Measurements from ENCODE around the gene DFFB. TPM values are rescaled to one million over a fixed set of nuclear protein-coding genes. Genes with fewer than 3 reads are reported as not detected.

Gene DFFB
- total RNA-seq, 1 donor: 3.6 TPM

DNA sequence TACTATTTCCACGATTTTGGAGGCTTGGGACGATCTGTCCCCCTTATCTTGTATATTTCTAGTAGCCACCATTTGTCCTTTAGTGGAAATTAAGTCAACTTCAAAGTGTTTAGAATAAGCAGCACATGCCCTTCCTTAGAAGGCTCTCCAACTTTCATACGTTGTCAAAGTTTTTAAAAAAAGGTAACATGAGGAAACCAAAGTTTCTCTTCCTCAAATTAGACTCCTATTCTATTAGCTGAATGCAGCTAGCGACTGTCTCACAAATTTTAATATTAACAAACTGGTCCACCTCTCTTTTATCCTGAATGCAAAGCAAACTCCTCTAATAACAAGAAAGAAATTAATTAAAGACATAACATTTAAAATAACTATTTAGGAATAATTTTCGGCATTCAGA lies 35.9 kb downstream of the DFFB start:
- TF ChIP-seq, protein P1, sequence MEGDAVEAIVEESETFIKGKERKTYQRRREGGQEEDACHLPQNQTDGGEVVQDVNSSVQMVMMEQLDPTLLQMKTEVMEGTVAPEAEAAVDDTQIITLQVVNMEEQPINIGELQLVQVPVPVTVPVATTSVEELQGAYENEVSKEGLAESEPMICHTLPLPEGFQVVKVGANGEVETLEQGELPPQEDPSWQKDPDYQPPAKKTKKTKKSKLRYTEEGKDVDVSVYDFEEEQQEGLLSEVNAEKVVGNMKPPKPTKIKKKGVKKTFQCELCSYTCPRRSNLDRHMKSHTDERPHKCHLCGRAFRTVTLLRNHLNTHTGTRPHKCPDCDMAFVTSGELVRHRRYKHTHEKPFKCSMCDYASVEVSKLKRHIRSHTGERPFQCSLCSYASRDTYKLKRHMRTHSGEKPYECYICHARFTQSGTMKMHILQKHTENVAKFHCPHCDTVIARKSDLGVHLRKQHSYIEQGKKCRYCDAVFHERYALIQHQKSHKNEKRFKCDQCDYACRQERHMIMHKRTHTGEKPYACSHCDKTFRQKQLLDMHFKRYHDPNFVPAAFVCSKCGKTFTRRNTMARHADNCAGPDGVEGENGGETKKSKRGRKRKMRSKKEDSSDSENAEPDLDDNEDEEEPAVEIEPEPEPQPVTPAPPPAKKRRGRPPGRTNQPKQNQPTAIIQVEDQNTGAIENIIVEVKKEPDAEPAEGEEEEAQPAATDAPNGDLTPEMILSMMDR (IDR thresholded peaks at IDR 0.05; ENCODE audit: insufficient read depth, low read length): no peak
- H3K4me3 ChIP-seq (ENCODE audit: low read depth, low read length): no peak overlapping the region
- no peak for DNase-seq (ENCODE audit: low read depth)

DNA sequence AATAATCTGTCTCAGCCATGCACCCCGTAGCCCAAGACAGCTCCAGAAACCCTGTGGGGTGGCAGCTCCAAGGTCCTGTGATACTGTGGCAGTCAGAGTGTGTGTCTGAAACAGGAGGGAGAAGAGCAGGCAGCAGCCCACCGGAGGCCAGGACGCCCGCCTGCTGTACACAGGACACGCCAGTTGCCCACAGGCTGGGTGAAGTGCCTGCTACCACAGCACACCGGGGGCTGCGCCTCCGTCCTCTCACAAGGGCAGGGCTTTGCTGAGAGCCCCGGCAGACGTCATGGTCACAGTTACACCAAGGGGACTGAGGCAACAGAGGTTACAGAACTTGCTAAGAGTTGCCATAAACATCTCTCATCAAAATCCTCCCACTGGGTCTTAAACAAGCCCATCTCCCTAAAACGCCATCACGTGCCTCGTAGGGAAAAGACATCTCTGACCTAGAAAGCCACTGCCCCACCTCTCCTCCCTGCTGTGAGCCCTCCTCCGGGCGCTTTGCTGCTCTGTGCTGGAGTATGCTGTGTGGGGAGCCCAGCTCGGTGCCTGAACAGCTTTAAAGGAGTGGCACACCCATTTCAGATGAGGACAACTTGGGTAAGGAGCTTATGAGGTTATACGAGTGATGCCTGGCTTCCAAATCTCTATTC lies 37.5 kb downstream of the DFFB start:
- no peak for DNase-seq (ENCODE audit: low read depth)
- H3K4me3 ChIP-seq (ENCODE audit: low read depth, low read length): no peak overlapping the region
- TF ChIP-seq, protein P1 (IDR thresholded peaks at IDR 0.05; ENCODE audit: insufficient read depth, low read length): no peak

DNA sequence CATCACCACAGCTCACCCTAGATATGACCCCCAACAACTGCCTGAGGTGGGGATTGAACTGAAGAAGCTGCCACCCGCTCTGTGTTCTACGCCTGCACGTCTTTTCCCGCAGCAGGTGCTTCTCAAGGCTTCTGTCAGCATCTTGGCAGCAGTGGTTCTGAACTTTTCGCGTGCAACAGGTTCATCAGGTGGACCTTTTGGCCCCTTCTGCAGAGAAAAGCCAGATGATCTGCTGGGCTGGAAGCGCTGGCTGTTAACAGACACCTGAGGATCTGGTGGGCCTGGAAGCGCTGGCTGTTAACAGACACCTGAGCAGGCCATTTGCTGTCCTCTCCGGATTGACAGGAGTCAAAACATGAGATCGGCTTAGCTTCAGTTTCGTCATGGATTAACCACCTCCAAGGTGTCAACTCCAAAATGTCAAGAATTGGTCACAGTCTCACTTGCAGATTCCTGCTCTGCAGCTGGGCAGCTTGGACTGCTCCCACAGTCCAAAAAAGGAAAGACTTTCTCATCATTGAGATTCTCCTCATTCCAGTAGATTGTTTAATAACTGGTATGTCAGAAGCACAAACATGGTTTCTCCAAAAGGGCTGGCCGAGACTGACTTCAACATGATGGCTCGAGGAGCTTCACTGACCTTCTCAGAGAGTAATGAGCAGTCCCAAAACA lies 38.1 kb downstream of the DFFB start:
- TF ChIP-seq, protein P1 (IDR thresholded peaks at IDR 0.05; ENCODE audit: insufficient read depth, low read length): no peak
- no peak overlapping the region for H3K4me3 ChIP-seq (ENCODE audit: low read depth, low read length)
- DNase-seq (ENCODE audit: low read depth): no peak

DNA sequence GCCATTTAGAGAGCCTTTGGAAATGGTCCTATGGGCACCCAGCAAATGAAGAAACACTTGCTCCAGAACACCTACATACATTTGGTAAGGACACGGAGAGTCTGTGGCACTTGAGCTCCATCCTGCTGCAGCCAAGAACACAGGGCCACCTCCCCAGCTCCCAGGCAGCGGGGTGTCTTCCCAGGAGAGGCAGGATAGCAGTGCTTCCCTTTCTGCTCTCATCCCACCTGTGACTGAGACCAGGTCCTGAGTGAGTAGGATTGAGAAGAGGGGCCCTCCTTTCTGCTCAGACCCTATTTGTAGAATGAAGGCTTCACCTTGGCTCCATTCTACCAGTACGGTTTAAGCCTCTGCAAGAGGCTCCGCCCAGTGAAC lies 38.7 kb downstream of the DFFB start:
- DNase-seq (ENCODE audit: low read depth): no peak
- H3K4me3 ChIP-seq (ENCODE audit: low read depth, low read length): no peak overlapping the region
- TF ChIP-seq, protein P1 (IDR thresholded peaks at IDR 0.05; ENCODE audit: insufficient read depth, low read length): no peak

DNA sequence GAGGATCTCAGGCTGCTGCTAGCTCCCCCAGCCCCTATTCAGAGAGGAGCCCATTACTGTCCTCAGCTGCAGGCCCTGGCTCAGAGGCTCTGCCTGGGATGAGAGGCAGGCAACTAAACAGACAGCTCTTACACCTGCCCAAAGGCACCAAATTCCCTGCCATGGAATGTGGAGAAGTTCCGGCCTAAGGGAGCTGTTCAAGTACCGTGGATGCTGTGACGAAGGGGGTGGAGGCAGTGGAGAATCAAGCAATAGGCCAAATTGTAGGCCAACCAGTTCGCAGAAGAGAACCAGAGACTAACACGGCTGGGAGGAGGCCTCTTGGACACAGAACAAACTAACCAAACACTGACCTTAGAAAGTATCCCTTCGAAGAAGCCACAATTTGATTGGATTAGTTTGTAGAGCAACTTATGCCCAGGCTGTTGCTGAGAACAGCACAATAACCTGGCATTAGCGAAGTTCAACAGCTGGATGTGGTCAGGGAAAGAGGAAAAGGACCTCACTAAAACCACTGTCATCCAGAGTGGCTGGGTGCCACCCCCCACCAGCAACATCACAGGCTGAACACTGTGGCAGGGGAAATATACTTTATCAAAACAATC lies 39.2 kb downstream of the DFFB start:
- no peak overlapping the region for H3K4me3 ChIP-seq (ENCODE audit: low read depth, low read length)
- no peak for DNase-seq (ENCODE audit: low read depth)
- TF ChIP-seq, protein P1 (IDR thresholded peaks at IDR 0.05; ENCODE audit: insufficient read depth, low read length): no peak

DNA sequence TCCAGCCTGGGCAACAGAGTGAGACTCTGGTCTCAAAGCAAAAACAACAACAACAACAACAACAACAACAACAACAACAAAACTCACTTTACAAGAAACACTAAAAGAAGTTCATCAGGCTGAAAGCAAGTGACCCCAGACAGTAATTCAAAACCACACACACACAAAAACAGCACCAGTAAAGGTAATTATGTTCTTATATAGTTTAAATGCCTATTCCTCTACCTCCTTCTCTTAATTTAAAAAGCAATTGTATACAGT lies 41.1 kb downstream of the DFFB start:
- H3K4me3 ChIP-seq (ENCODE audit: low read depth, low read length): no peak overlapping the region
- DNase-seq (ENCODE audit: low read depth): no peak
- TF ChIP-seq, protein P1 (IDR thresholded peaks at IDR 0.05; ENCODE audit: insufficient read depth, low read length): no peak
